Suprapubic skin (tissue), 4 donors: Measurements from ENCODE around the gene NEDD1. TPM values are rescaled to one million over a fixed set of nuclear protein-coding genes. Genes with fewer than 3 reads are reported as not detected.

ENCODE experiments used
- DNase-seq, 2 donors: peaks; one replicate each; pipeline ENCODE4 v3.0.0-alpha.2; 2019; ENCODE audit warnings: low spot score in 2 of 2
- H3K27ac ChIP-seq: fragments of 200-600 bp; sonication (generic); one replicate; pipeline ENCODE4 v1.5.1; 2019
- H3K27me3 ChIP-seq: fragments of 200-600 bp; sonication (generic); one replicate; pipeline ENCODE4 v1.5.1; 2019
- H3K36me3 ChIP-seq: fragments of 200-600 bp; sonication (generic); one replicate; pipeline ENCODE4 v1.5.1; 2019
- H3K4me1 ChIP-seq: fragments of 200-600 bp; sonication (generic); one replicate; pipeline ENCODE4 v1.5.1; 2019
- H3K4me3 ChIP-seq: fragments of 200-600 bp; sonication (generic); one replicate; pipeline ENCODE4 v1.5.1; 2019; ENCODE audit warnings: mild to moderate bottlenecking
- H3K9me3 ChIP-seq: fragments of 200-600 bp; sonication (generic); one replicate; pipeline ENCODE4 v1.5.1; 2019
- EP300 ChIP-seq: sonication (generic); formaldehyde crosslinking; IDR thresholded peaks from one replicate; pipeline ENCODE4 v1.6.1; 2017; ENCODE audit warnings: antibody characterized with exemption
- POLR2A ChIP-seq, 2 donors: fragments of 450-650 bp; IDR thresholded peaks; one replicate each; pipeline ENCODE4 v1.6.1; 2017; ENCODE audit warnings: antibody characterized with exemption in 2 of 2, mild to moderate bottlenecking in 2 of 2, moderate library complexity in 2 of 2
- POLR2AphosphoS5 ChIP-seq, 3 donors: sonication (generic); formaldehyde crosslinking; IDR thresholded peaks; one replicate each; pipeline ENCODE4 v1.6.1; 2017; ENCODE audit warnings: antibody characterized with exemption in 3 of 3
- WGBS: methylation state at CpG from one replicate; pipeline ENCODE4 v1.1.5; 2018; 5-methylcytosine and 5-hydroxymethylcytosine counted together
- total RNA-seq, 4 donors: library from RNA; depleted of rRNA; stranded (reverse); fragments of >200 nt; gene quantifications; one replicate each; pipeline ENCODE4 v1.1.0, GENCODE V29; 2016
- TF ChIP-seq, protein P1 (sequence below), 2 donors: fragments of 200-600 bp in 1 of 2; fragments of 450-650 bp in 1 of 2; sonication (generic) in 1 of 2; IDR thresholded peaks; one replicate each; pipeline ENCODE4 v1.5.1; 2016 to 2019; ENCODE audit warnings: antibody characterized with exemption in 2 of 2, mild to moderate bottlenecking in 1 of 2, moderate library complexity in 1 of 2

Gene NEDD1
- total RNA-seq, 4 donors from 2014 or later = 11.8 to 16.3 (median 14.5) TPM

DNA sequence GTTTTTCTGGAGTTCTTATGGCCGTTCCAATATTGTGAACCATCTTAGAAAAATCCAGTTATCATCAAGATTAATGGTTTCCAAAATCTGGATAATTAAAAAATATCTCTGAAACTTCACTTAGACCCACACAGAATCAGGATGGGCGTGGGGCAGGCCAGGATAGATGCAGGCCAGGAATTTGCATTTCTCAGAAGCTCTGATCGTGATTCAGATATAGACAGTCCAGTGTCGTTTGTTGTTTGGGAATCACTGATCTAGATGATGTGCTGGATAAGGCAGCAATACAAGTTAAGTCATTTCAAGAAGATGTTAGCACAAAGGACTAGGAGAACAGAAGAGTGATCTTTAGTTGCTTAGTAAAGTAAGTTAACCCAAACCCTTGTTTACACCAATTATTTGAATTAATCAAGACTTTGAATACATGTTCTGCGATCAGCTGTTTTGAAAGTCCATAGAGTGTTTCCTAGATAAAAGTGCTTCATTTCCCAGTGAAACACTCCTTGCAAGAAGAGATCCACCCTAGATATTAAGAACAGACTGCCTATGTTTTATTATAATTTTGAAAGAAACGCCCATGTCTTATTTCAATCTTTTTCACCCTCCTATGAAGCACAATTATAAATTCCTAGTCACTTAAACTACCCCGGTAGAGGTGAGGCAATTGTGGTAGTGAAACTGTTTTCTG lies 90.9 kb downstream of the NEDD1 start:
- TF ChIP-seq, protein P1, sequence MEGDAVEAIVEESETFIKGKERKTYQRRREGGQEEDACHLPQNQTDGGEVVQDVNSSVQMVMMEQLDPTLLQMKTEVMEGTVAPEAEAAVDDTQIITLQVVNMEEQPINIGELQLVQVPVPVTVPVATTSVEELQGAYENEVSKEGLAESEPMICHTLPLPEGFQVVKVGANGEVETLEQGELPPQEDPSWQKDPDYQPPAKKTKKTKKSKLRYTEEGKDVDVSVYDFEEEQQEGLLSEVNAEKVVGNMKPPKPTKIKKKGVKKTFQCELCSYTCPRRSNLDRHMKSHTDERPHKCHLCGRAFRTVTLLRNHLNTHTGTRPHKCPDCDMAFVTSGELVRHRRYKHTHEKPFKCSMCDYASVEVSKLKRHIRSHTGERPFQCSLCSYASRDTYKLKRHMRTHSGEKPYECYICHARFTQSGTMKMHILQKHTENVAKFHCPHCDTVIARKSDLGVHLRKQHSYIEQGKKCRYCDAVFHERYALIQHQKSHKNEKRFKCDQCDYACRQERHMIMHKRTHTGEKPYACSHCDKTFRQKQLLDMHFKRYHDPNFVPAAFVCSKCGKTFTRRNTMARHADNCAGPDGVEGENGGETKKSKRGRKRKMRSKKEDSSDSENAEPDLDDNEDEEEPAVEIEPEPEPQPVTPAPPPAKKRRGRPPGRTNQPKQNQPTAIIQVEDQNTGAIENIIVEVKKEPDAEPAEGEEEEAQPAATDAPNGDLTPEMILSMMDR (IDR thresholded peaks at IDR 0.05) = no peak
- TF ChIP-seq POLR2AphosphoS5 (IDR thresholded peaks at IDR 0.05) (no peak), POLR2A (IDR thresholded peaks at IDR 0.05) (no peak), EP300 (no peak)
- H3K9me3 ChIP-seq = no peaks in the 10 kb centered on the region
- WGBS = 78% methylated on average over 7 of the region's 7 CpGs

GRCh38 chr12:97003276-97003675 lies 96.2 kb downstream of the NEDD1 start:
- Histone ChIP-seq H3K27me3 (no peaks in the 10 kb centered on the region), H3K4me3 (no peak overlapping the region), H3K27ac (no peak overlapping the region), H3K4me1 (no peaks in the 10 kb centered on the region), H3K9me3 (no peaks in the 10 kb centered on the region), H3K36me3 (no peaks in the 10 kb centered on the region)
- no peak for DNase-seq
- TF ChIP-seq EP300 (no peak), POLR2AphosphoS5 (IDR thresholded peaks at IDR 0.05) (no peak)
- TF ChIP-seq, protein P1 (IDR thresholded peaks at IDR 0.05) = no peak
- WGBS = 91% methylated on average over 8 of the region's 8 CpGs

More for the DNA sequence above, 90.9 kb downstream of the NEDD1 start:
- DNase-seq = no peak
- Histone ChIP-seq H3K4me3 (no peak overlapping the region), H3K27me3 (no peaks in the 10 kb centered on the region), H3K36me3 (no peaks in the 10 kb centered on the region), H3K4me1 (no peaks in the 10 kb centered on the region), H3K27ac (no peak overlapping the region)
